Neuronal stem cell (in vitro differentiated cells): ENCODE data around the gene CAPN15.
A peak's percentile ranks its signal among the peaks of the same experiment; 100 is the strongest.

Experiments used
- DNase-seq: peaks from one replicate; pipeline ENCODE4 v3.0.0-alpha.2; 2013; ENCODE audit warnings: low spot score
- H2AFZ ChIP-seq: one replicate; pipeline ENCODE4 v1.6.1; 2013; ENCODE audit warnings: mild to moderate bottlenecking, low read length, inconsistent platforms
- H2AK5ac ChIP-seq: 2 replicates; pipeline ENCODE4 v1.6.1; 2013; ENCODE audit warnings: low read depth, mild to moderate bottlenecking, inconsistent platforms, low read length, moderate library complexity, mixed read lengths
- H2BK120ac ChIP-seq: 2 replicates; pipeline ENCODE4 v1.6.1; 2013; ENCODE audit warnings: low read depth, mild to moderate bottlenecking, inconsistent platforms, low read length, moderate library complexity, mixed read lengths
- H2BK12ac ChIP-seq: one replicate; pipeline ENCODE4 v1.6.1; 2013; ENCODE audit warnings: low read length, inconsistent platforms
- H2BK15ac ChIP-seq: 2 replicates; pipeline ENCODE4 v1.6.1; 2013; ENCODE audit warnings: mild to moderate bottlenecking, low read length, inconsistent platforms, mixed read lengths
- H2BK5ac ChIP-seq: one replicate; pipeline ENCODE4 v1.6.1; 2013; ENCODE audit warnings: inconsistent platforms, mild to moderate bottlenecking, low read length, moderate library complexity
- H3K14ac ChIP-seq: one replicate; pipeline ENCODE4 v1.6.1; 2013; ENCODE audit warnings: low read length, inconsistent platforms
- H3K18ac ChIP-seq: 2 replicates; pipeline ENCODE4 v1.6.1; 2013; ENCODE audit warnings: low read length, inconsistent platforms
- H3K23ac ChIP-seq: 2 replicates; pipeline ENCODE4 v1.6.1; 2013; ENCODE audit warnings: low read depth, mild to moderate bottlenecking, mixed read lengths, low read length, inconsistent platforms; ENCODE audit not compliant: poor library complexity
- H3K27ac ChIP-seq: replicated peaks from 3 replicates; pipeline ENCODE4 v1.5.1; 2013; ENCODE audit warnings: low read length, inconsistent platforms
- H3K27me3 ChIP-seq, 3 experiments: 2 replicates each; pipeline ENCODE4 v1.6.1; 2013; ENCODE audit warnings: low read length in 3 of 3, mild to moderate bottlenecking in 2 of 3, inconsistent platforms in 1 of 3, low read depth in 1 of 3, mixed read lengths in 1 of 3, moderate library complexity in 1 of 3; ENCODE audit not compliant: control insufficient read depth in 3 of 3, insufficient read depth in 3 of 3
- H3K36me3 ChIP-seq, 2 donors: replicated peaks in 1 of 2; 2 replicates each; pipeline ENCODE4 v1.6.1; 2013; ENCODE audit warnings: low read length in 2 of 2; ENCODE audit not compliant: control insufficient read depth in 2 of 2, insufficient read depth in 2 of 2
- H3K4ac ChIP-seq: 2 replicates; pipeline ENCODE4 v1.6.1; 2013; ENCODE audit warnings: inconsistent platforms, mild to moderate bottlenecking, low read length, moderate library complexity
- H3K4me1 ChIP-seq, 2 donors: 1 replicate in 1 of 2; 2 replicates in 1 of 2; pipeline ENCODE4 v1.6.1; 2013; ENCODE audit warnings: low read length in 2 of 2, low read depth in 1 of 2; ENCODE audit not compliant: control insufficient read depth in 2 of 2, insufficient read depth in 1 of 2
- H3K4me2 ChIP-seq: one replicate; pipeline ENCODE4 v1.6.1; 2013; ENCODE audit warnings: mild to moderate bottlenecking, low read length, inconsistent platforms; ENCODE audit not compliant: insufficient read depth, poor library complexity, severe bottlenecking
- H3K4me3 ChIP-seq, 2 donors: 2 replicates each; pipeline ENCODE4 v1.5.1; 2013; ENCODE audit warnings: low read length in 2 of 2, mild to moderate bottlenecking in 2 of 2, inconsistent platforms in 1 of 2, moderate library complexity in 1 of 2
- H3K79me1 ChIP-seq: one replicate; pipeline ENCODE4 v1.6.1; 2013; ENCODE audit warnings: low read depth, mild to moderate bottlenecking, inconsistent platforms, low read length, moderate library complexity
- H3K9ac ChIP-seq: one replicate; pipeline ENCODE4 v1.6.1; 2013; ENCODE audit warnings: mild to moderate bottlenecking, low read depth, low read length, inconsistent platforms; ENCODE audit not compliant: poor library complexity
- H3K9me3 ChIP-seq, 2 donors: replicated peaks in 1 of 2; 2 replicates each; pipeline versions ENCODE3 to v1.6.1; 2013; ENCODE audit warnings: low read length in 2 of 2, mild to moderate bottlenecking in 2 of 2, inconsistent platforms in 1 of 2, low read depth in 1 of 2, mixed read lengths in 1 of 2, moderate library complexity in 1 of 2; ENCODE audit not compliant: control insufficient read depth in 2 of 2, insufficient read depth in 1 of 2
- H4K8ac ChIP-seq: one replicate; pipeline ENCODE4 v1.6.1; 2013; ENCODE audit warnings: low read depth, mild to moderate bottlenecking, inconsistent platforms, low read length, moderate library complexity
- H4K91ac ChIP-seq: one replicate; pipeline ENCODE4 v1.6.1; 2013; ENCODE audit warnings: low read length, low read depth, mild to moderate bottlenecking, inconsistent platforms; ENCODE audit not compliant: poor library complexity
- WGBS, 2 donors: extraction: QIAGEN DNeasy Blood & Tissue Kit; methylation state at CpG; one replicate each; pipeline ENCODE4 v1.1.7; 2013; ENCODE audit warnings: missing lambda C conversion rate in 2 of 2, mixed read lengths in 1 of 2; ENCODE audit not compliant: insufficient read length in 2 of 2, insufficient replicate concordance in 1 of 2; ENCODE audit errors: extremely low coverage in 2 of 2; 5-methylcytosine and 5-hydroxymethylcytosine counted together

CAPN15 gene

GRCh38 chr16:518858-519257, 8.7 kb upstream of the CAPN15 start:
- H3K4me2 ChIP-seq, result no peak overlapping the region
- H4K91ac ChIP-seq, result no peak overlapping the region
- no peak overlapping the region for H3K14ac ChIP-seq
- no peaks in the 10 kb centered on the region for H3K4me1 ChIP-seq
- no peak overlapping the region for H3K4ac ChIP-seq
- H3K4me3 ChIP-seq, result no peak overlapping the region
- no peak overlapping the region for H3K18ac ChIP-seq
- no peak overlapping the region for H2AK5ac ChIP-seq
- H4K8ac ChIP-seq, result no peak overlapping the region
- no peak overlapping the region for H2BK15ac ChIP-seq
- H3K23ac ChIP-seq, result no peak overlapping the region
- no peak for DNase-seq
- H2AFZ ChIP-seq, result no peak overlapping the region
- WGBS, 2 donors, result no CpG with 5 or more reads among the region's 9 CpGs
- peaks cover 11% of the 10 kb centered on the region for H3K79me1 ChIP-seq
- no peaks in the 10 kb centered on the region for H3K9me3 ChIP-seq
- H3K9ac ChIP-seq, result no peak overlapping the region
- H2BK120ac ChIP-seq, result no peak overlapping the region
- H3K36me3 ChIP-seq, result peaks cover 51 to 87% of the 10 kb centered on the region in 2 donors
- H2BK12ac ChIP-seq, result no peak overlapping the region
- H3K27me3 ChIP-seq, result no peaks in the 10 kb centered on the region
- H2BK5ac ChIP-seq, result no peak overlapping the region
- no peak overlapping the region for H3K27ac ChIP-seq

- Histone ChIP-seq H3K4me2 (no peak overlapping the region), H3K4me1 (no peaks in the 10 kb centered on the region), H4K8ac (no peak overlapping the region), H4K91ac (no peak overlapping the region), H3K9me3 (no peaks in the 10 kb centered on the region), H3K4me3 (no peak overlapping the region), H3K36me3 (peaks cover 48 to 87% of the 10 kb centered on the region in 2 donors), H3K27ac (no peak overlapping the region), H2AFZ (no peak overlapping the region), H3K18ac (no peak overlapping the region), H3K9ac (peak overlapping the region; percentile 38), H2BK5ac (no peak overlapping the region), H2BK15ac (no peak overlapping the region), H2AK5ac (no peak overlapping the region), H2BK12ac (no peak overlapping the region), H3K79me1 (peaks cover 11% of the 10 kb centered on the region), H3K23ac (no peak overlapping the region), H2BK120ac (no peak overlapping the region), H3K27me3 (no peaks in the 10 kb centered on the region), H3K14ac (no peak overlapping the region), H3K4ac (no peak overlapping the region)
- DNase-seq, result no peak
- no CpG with 5 or more reads among the region's 19 CpGs for WGBS, 2 donors
Observed at GRCh38 chr16:519425-519824, 8.1 kb upstream of the CAPN15 start.

GRCh38 chr16:519841-520687, 7.4 kb upstream of the CAPN15 start:
- Histone ChIP-seq H3K36me3 (peaks cover 47 to 83% of the 10 kb centered on the region in 2 donors), H3K14ac (no peak overlapping the region), H3K23ac (peak overlapping the region; percentile 73), H2AK5ac (no peak overlapping the region), H3K27ac (no peak overlapping the region), H3K9ac (peak overlapping the region; percentile 38), H3K4ac (no peak overlapping the region), H3K4me3 (no peak overlapping the region), H2AFZ (no peak overlapping the region), H2BK15ac (no peak overlapping the region), H4K91ac (no peak overlapping the region), H2BK12ac (no peak overlapping the region), H3K4me1 (no peaks in the 10 kb centered on the region), H3K4me2 (no peak overlapping the region), H3K9me3 (no peaks in the 10 kb centered on the region), H3K79me1 (peaks cover 11% of the 10 kb centered on the region), H3K18ac (peak overlapping the region; percentile 8), H3K27me3 (no peaks in the 10 kb centered on the region), H2BK120ac (no peak overlapping the region), H4K8ac (no peak overlapping the region), H2BK5ac (peak overlapping the region; percentile 39)
- WGBS, 2 donors, result no CpG with 5 or more reads among the region's 35 CpGs
- no peak for DNase-seq

- H3K9me3 ChIP-seq, result no peaks in the 10 kb centered on the region
- H3K27ac ChIP-seq, result no peak overlapping the region
- no peak overlapping the region for H3K14ac ChIP-seq
- no peak overlapping the region for H4K91ac ChIP-seq
- no peak overlapping the region for H2AK5ac ChIP-seq
- H3K27me3 ChIP-seq, result no peaks in the 10 kb centered on the region
- H3K18ac ChIP-seq, result no peak overlapping the region
- no peak overlapping the region for H2BK12ac ChIP-seq
- H4K8ac ChIP-seq, result no peak overlapping the region
- H2BK5ac ChIP-seq, result peak overlapping the region; percentile 87
- no peak overlapping the region for H2AFZ ChIP-seq
- H3K23ac ChIP-seq, result peak overlapping the region; percentile 85
- H3K4me1 ChIP-seq, result peaks cover 3 to 5% of the 10 kb centered on the region in 2 donors
- peaks cover 7% of the 10 kb centered on the region for H3K79me1 ChIP-seq
- no peak overlapping the region for H3K4me2 ChIP-seq
- H3K4ac ChIP-seq, result no peak overlapping the region
- no peak overlapping the region for H2BK120ac ChIP-seq
- H2BK15ac ChIP-seq, result peak overlapping the region; percentile 75
- no CpG with 5 or more reads among the region's 13 CpGs for WGBS, 2 donors
- peak overlapping the region in 1 of 2 donors; percentile 22 for H3K4me3 ChIP-seq
- H3K36me3 ChIP-seq, result peaks cover 44 to 82% of the 10 kb centered on the region in 2 donors
- DNase-seq, result no peak
- H3K9ac ChIP-seq, result peak overlapping the region; percentile 17
Observed at GRCh38 chr16:520847-521246, 6.7 kb upstream of the CAPN15 start.
